ENCODE data around the gene GPRC5A. TPM values are rescaled to one million over a fixed set of nuclear protein-coding genes. Genes with fewer than 3 reads are reported as not detected.
A peak's percentile ranks its signal among the peaks of the same experiment; 100 is the strongest.

Gene GPRC5A
- polyA plus RNA-seq, 1 experiment = 118 TPM

DNA sequence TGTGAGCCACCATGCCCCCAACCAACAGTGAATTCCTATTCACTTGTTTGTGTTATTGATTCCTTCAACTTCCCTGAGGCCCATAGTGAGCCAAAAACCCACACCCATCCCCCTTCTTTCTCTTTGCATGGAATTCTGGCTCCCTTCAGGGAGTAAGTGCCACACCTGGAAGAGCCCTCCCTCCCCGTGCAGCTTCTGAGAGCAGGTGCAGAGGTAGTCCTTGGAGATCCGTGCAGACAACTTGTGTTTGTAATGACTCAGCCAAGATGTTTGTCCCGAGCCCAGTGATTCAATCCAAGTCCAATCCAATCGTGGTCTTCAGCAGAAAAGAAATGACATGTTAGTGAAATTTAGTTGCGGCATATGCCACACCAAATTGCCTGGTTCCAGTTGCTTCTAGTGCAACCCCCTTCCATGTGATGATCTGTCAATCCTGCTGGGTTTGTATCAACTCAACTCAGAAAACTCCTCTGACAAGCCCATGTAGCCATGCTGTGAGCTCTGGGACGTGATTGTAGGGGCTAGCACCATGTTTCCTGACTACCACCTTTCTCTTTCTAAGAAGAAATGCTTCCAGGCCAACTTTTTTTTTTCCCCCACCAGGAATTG lies 27.5 kb downstream of the GPRC5A start:
- no peaks in the 10 kb centered on the region for H3K27me3 ChIP-seq (ENCODE audit: control insufficient read depth, insufficient read depth, low read length)
- ChIA-PET CTCF (interaction anchor here (0.6 kb wide), 1 partner anchor 136 kb away, joined by 3 read pairs; no protein-coding TSS in a partner anchor), POLR2A (no interaction called here)
- no peak for DNase-seq (ENCODE audit: low read depth, low spot score)
- no peaks in the 10 kb centered on the region for H3K9me3 ChIP-seq (ENCODE audit: control insufficient read depth, insufficient read depth, low read length)
- H3K4me3 ChIP-seq (ENCODE audit: low read depth, low read length) = no peak overlapping the region
- no peak overlapping the region for H3K27ac ChIP-seq (ENCODE audit: low read depth, low read length)
- TF ChIP-seq, protein P1, sequence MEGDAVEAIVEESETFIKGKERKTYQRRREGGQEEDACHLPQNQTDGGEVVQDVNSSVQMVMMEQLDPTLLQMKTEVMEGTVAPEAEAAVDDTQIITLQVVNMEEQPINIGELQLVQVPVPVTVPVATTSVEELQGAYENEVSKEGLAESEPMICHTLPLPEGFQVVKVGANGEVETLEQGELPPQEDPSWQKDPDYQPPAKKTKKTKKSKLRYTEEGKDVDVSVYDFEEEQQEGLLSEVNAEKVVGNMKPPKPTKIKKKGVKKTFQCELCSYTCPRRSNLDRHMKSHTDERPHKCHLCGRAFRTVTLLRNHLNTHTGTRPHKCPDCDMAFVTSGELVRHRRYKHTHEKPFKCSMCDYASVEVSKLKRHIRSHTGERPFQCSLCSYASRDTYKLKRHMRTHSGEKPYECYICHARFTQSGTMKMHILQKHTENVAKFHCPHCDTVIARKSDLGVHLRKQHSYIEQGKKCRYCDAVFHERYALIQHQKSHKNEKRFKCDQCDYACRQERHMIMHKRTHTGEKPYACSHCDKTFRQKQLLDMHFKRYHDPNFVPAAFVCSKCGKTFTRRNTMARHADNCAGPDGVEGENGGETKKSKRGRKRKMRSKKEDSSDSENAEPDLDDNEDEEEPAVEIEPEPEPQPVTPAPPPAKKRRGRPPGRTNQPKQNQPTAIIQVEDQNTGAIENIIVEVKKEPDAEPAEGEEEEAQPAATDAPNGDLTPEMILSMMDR (IDR thresholded peaks at IDR 0.05; ENCODE audit: low read depth, low read length) = no peak

DNA sequence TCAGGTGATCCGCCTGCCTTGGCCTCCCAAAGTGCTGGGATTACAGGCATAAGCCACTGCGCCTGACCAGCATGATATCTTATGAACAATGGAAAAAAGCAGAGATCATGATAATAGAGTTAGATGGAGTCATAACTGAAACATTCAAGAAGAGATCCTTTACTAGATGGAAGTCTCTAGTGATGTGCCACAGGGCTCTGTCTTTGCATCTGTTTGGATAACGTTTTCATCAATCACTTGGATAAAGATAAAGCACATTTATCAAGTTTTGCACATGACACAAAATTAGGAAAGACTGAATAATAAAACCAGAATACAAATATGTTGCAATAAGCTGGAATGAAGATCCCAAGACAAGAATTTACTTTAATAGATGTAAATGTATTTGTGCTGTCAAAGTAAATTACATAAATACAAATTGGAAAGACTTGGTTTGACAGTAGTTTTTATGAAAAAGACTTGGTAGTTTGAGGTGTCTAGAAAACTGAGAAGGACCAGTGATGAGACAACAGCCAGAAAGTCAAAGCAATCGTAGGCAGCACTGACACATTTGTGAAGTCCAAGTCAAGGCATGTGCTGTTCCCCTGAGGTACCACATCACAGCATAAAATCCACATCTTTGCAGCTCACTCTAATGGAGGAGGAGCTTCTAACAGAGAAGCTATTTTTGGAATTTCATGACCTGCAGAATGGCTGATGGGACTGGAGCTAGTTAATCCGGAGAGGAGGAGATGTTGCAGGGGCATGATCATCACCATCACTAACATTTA lies 28.5 kb downstream of the GPRC5A start:
- POLR2A ChIA-PET = no interaction called here
- no peak for DNase-seq (ENCODE audit: low read depth, low spot score)

DNA sequence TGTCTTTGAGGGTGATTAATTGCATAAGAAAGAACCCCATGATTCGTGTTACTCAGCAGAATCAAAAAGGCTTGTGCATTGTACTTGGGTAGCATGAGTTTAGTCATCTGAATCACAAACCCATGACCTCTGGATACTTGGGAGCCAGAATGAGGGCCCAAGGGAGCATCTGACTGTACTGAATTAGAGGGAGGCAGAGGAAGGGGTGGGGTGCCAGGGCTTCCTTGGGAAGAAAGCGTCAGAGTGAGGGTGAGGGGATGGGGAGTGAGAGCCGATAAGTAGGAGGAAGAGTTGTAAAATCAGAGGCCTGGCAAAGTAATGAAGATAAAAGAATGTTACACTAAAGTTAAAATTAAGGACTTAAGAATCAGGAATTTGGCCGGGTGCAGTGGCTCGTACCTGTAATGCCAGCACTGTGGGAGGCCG lies 30.8 kb downstream of the GPRC5A start:
- H3K9me3 ChIP-seq (ENCODE audit: control insufficient read depth, insufficient read depth, low read length) = 0 out of 2 replicates have a peak, but pooled peaks cover 2% of the 10 kb centered on the region
- no peaks in the 10 kb centered on the region for H3K27me3 ChIP-seq (ENCODE audit: control insufficient read depth, insufficient read depth, low read length)
- CTCF ChIA-PET = interaction anchor here (0.9 kb wide), 1 partner anchor 290 kb away, joined by 4 read pairs; no protein-coding TSS in a partner anchor
- no peak overlapping the region for H3K4me3 ChIP-seq (ENCODE audit: low read depth, low read length)
- peak overlapping the region; percentile 31 for H3K27ac ChIP-seq (ENCODE audit: low read depth, low read length)
- TF ChIP-seq, protein P1 (IDR thresholded peaks at IDR 0.05; ENCODE audit: low read depth, low read length) = no peak
- POLR2A ChIA-PET = interaction anchor here (0.7 kb wide), 1 partner anchor 328 kb away, joined by 4 read pairs; no protein-coding TSS in a partner anchor
- DNase-seq (ENCODE audit: low read depth, low spot score) = no peak

More for the DNA sequence above, 28.5 kb downstream of the GPRC5A start:
- CTCF ChIA-PET = interaction anchor here (0.9 to 1.4 kb wide), 4 partner anchors 60 to 293 kb away, joined by 3 to 4 read pairs (median 4); no protein-coding TSS in a partner anchor
- Histone ChIP-seq H3K27ac (ENCODE audit: low read depth, low read length) (no peak overlapping the region), H3K9me3 (ENCODE audit: control insufficient read depth, insufficient read depth, low read length) (no peaks in the 10 kb centered on the region), H3K27me3 (ENCODE audit: control insufficient read depth, insufficient read depth, low read length) (no peaks in the 10 kb centered on the region), H3K4me3 (ENCODE audit: low read depth, low read length) (no peak overlapping the region)
- TF ChIP-seq, protein P1 (IDR thresholded peaks at IDR 0.05; ENCODE audit: low read depth, low read length) = no peak

GRCh38 chr12:12922978-12923377 lies 31.6 kb downstream of the GPRC5A start:
- TF ChIP-seq, protein P1 (IDR thresholded peaks at IDR 0.05; ENCODE audit: low read depth, low read length) = no peak
- H3K4me3 ChIP-seq (ENCODE audit: low read depth, low read length) = no peak overlapping the region
- H3K27me3 ChIP-seq (ENCODE audit: control insufficient read depth, insufficient read depth, low read length) = no peaks in the 10 kb centered on the region
- no peak overlapping the region for H3K27ac ChIP-seq (ENCODE audit: low read depth, low read length)
- DNase-seq (ENCODE audit: low read depth, low spot score) = no peak
- peaks cover 4% of the 10 kb centered on the region; the same call in 1 of the 2 replicates for H3K9me3 ChIP-seq (ENCODE audit: control insufficient read depth, insufficient read depth, low read length)
- CTCF ChIA-PET = interaction anchor here (0.6 kb wide), 1 partner anchor 105 kb away, joined by 4 read pairs; no protein-coding TSS in a partner anchor
- POLR2A ChIA-PET = no interaction called here
